Small intestine (tissue), 4 donors: ENCODE data around the gene TMEM52. TPM values are rescaled to one million over a fixed set of nuclear protein-coding genes. Genes with fewer than 3 reads are reported as not detected.

ENCODE experiments used
- polyA plus RNA-seq, 4 donors: library from polyadenylated mRNA; stranded (reverse) in 3 of 4; unstranded in 1 of 4; fragments of 200-250 nt in 3 of 4; fragments of 120-200 nt in 1 of 4; gene quantifications; one replicate each; pipeline versions ENCODE4 v1.2.1 to v1.2.3, GENCODE V29; 2013
- donor health status: healthy with polysubstance abuse.
- donor health status: Bipolar disorder and iron deficiency.
- donor health status: healthy.

The TMEM52 gene
- polyA plus RNA-seq, 4 donors: 4.1 to 50.5 (median 5.4) TPM

Other genes starting within 250 kb of the TMEM52 start
- 10 to 100 TPM; 21.6 to 43.0 (median 34.0) TPM for gene SLC35E2B, start 226.5 kb downstream of the TMEM52 start, polyA plus RNA-seq
- gene CDK11A, start 194.9 kb downstream of the TMEM52 start, polyA plus RNA-seq: 100 to 1,000 TPM in 1 of 4 donors, 10 to 100 TPM in 3; 17.3 to 232 (median 48.4) TPM
- 10 to 100 TPM; 56.2 to 84.1 (median 68.9) TPM for gene NADK, start 140.8 kb downstream of the TMEM52 start, polyA plus RNA-seq
- 100 to 1,000 TPM; 169 to 214 (median 192) TPM for gene GNB1, start 28.2 kb downstream of the TMEM52 start, polyA plus RNA-seq
- 1 to 10 TPM in 1 of 4 donors, under 1 TPM in 1, not detected in 2; 0.18 to 2.6 TPM for gene CALML6, start 4.0 kb downstream of the TMEM52 start, polyA plus RNA-seq
- 1 to 10 TPM in 1 of 4 donors, under 1 TPM in 1, not detected in 2; 0.06 to 2.2 TPM for gene CFAP74, start 84.5 kb upstream of the TMEM52 start, polyA plus RNA-seq
- under 1 TPM in 2 of 4 donors, not detected in 2; 0.40 to 0.55 TPM for gene GABRD, start 100.1 kb upstream of the TMEM52 start, polyA plus RNA-seq
- gene PRKCZ, start 131.1 kb upstream of the TMEM52 start, polyA plus RNA-seq: 100 to 1,000 TPM in 2 of 4 donors, 10 to 100 TPM in 2; 44.2 to 252 (median 144) TPM